ENCODE data around the gene ROR2.
"Not testable (repeated sequence)": the region's sequence is repeated elsewhere in the genome, so short reads cannot be mapped to it uniquely, and the experiment has no call there.

The ROR2 gene

DNA sequence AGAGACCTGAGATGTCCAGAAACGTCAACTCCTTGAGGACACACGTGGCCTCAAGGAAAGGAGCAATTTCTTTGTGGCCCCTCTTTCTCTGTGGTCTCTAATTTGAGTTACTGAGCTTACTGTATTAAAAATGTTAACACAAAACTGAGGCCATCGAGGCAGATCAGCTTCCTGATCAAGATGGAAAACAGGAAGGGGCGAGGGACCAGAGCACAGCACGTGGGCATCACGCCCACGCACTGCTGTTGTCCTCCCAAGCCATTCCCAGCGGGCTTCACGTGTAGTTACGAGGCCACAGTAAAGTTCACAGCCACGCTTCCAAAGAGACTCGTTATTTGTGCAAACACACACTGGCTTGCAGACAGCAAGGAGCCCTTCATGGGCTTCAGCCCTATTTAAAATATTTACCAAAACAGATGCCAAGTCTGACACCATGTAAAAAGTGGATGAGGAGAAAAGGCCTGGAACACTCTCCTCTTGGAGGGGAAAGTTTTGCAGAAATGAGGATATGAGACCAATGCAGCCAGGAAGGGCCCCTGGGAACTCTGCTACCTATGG is 149.5 kb downstream of the ROR2 start:
- no peak overlapping the region for H3K27ac Mint-ChIP-seq
- no peaks in the 10 kb centered on the region for H3K36me3 Mint-ChIP-seq (ENCODE audit: low read depth)
- no peak overlapping the region for H3K4me3 Mint-ChIP-seq
- H3K9me3 Mint-ChIP-seq = no peaks in the 10 kb centered on the region
- H3K4me1 Mint-ChIP-seq (ENCODE audit: low read depth) = peaks cover 17% of the 10 kb centered on the region
- peaks cover 5% of the 10 kb centered on the region for H3K27me3 Mint-ChIP-seq (ENCODE audit: low read depth)

DNA sequence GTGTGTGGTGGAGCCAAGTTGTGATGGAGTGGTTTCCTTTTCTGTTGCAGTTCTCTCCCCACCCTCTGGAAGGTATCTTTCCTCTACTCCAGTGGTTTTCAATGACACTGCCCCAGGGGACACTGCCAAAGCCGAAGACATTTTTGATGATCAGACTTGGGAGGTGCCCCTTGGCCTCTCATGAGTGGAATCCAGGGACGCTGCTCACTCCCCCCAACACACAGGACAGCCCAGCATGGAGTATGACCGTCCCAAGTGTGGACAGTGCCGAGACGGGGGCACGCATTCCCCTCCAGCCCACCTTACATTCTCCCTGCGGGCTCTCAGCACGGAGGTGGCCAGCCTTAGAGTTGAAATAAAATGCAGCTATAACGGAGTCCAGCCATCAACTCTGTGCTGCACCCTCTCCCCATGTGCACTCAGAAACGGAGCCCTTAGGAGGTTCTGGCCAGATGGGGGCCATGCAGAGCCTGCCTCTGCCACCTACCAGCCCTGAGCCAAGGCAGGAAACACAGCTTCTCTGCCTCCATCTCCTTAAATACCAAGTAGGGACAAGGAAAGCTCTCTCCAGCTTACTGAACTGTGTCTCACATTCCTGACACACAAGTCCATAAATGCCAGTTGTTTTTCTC is 150.8 kb downstream of the ROR2 start:
- Mint-ChIP-seq H3K27me3 (ENCODE audit: low read depth) (peaks cover 5% of the 10 kb centered on the region), H3K4me3 (peak overlapping the region; percentile 32), H3K36me3 (ENCODE audit: low read depth) (no peaks in the 10 kb centered on the region), H3K4me1 (ENCODE audit: low read depth) (peaks cover 17% of the 10 kb centered on the region), H3K9me3 (no peaks in the 10 kb centered on the region), H3K27ac (peak overlapping the region; percentile 84)

DNA sequence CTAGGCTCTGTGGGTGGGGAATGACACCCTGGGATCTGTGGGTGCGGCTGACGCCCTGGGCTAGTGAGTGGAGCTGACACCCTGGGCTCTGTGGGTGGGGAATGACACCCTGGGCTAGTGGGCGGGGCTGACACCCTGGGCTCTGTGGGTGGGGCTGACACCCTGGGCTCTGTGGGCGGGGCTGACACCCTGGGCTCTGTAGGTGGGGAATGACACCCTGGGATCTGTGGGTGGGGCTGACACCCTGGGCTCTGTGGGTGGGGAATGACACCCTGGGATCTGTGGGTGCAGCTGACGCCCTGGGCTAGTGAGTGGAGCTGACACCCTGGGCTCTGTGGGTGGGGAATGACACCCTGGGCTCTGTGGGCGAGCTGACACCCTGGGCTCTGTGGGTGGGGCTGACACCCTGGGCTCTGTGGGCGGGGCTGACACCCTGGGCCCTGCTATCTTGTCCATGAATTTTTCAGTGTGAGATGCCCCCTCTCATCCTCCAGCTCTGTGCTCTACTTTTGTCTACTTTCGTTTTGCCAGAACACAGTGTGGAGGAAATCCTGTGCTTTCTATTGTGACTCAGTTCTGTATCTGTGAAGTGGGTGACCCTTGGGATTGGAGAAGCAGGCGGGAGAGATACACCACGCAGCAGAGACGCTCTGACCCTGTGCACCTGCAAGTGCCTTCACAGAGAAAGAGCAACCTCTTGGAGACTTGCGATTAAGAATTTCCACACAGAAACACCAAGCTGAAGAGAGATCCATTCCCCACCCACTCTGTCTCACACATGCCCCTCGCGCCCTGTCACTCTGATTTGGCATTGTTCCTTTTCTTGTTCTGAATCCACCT is 151.5 kb downstream of the ROR2 start:
- not testable (repeated sequence) for H3K36me3 Mint-ChIP-seq (ENCODE audit: low read depth); H3K27me3 Mint-ChIP-seq (ENCODE audit: low read depth); H3K9me3 Mint-ChIP-seq
- Mint-ChIP-seq H3K27ac (peak overlapping the region; percentile 84), H3K4me1 (ENCODE audit: low read depth) (peaks cover 17% of the 10 kb centered on the region), H3K4me3 (peak overlapping the region; percentile 32)

DNA sequence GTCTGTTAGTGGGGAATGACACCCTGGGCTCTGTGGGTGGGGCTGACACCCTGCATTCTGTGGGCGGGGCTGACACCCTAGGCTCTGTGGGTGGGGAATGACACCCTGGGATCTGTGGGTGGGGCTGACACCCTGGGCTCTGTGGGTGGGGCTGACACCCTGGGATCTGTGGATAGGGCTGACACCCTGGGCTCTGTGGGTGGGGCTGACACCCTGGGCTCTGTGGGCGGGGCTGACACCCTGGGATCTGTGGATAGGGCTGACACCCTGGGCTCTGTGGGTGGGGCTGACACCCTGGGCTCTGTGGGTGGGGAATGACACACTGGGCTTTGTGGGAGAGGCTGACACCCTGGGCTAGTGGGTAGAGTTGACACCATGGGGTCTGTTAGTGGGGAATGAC is 152.5 kb downstream of the ROR2 start:
- not testable (repeated sequence) for H3K9me3 Mint-ChIP-seq; H3K4me3 Mint-ChIP-seq; H3K27ac Mint-ChIP-seq; H3K27me3 Mint-ChIP-seq (ENCODE audit: low read depth); H3K36me3 Mint-ChIP-seq (ENCODE audit: low read depth)
- H3K4me1 Mint-ChIP-seq (ENCODE audit: low read depth) = peaks cover 17% of the 10 kb centered on the region

DNA sequence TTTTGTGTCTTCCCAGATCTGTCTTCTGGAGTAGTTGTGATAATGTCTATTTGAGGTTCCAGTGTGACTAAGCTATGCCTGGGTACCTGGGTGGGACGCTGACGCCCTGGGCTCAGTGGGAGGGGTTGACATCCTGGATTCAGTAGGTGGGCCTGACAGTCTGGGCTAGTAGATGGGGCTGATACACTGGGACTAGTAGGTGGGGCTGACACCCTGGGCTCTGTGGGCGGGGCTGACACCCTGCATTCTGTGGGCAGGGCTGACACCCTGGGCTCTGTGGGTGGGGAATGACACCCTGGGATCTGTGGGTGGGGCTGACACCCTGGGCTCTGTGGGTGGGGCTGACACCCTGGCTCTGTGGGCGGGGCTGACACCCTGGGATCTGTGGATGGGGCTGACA is 153.5 kb downstream of the ROR2 start:
- H3K4me1 Mint-ChIP-seq (ENCODE audit: low read depth) = peaks cover 17% of the 10 kb centered on the region

DNA sequence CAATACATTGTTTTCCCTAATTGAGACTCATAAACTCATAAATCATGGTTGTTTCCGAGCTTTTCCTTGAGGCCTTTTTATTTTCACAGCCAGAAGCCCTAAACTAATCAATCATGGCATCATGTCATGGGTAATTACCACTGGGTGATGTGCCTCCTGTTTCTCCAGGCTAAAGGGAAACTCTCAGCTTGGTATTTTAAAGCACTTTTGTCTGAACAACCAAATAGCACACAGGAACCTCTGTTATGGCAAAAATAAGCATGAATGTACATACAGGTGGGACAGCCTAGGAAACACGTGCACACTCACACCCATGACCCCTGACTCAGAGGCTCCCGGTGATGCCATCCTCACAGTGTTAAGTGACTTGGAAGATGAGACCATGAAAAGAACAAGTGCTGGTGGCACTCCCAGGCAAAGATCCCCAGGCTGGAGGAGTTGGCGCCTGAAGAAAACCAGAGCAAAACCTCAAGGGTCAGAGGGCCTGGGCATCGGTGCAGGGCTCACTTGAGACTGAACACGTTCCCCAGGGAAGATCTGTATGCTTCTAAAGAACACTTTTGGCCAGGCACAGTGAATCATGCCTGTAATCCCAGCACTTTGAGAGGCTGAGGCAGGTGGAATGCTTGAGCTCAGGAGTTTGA is 154.3 kb downstream of the ROR2 start:
- Mint-ChIP-seq H3K27ac (peak overlapping the region; percentile 57), H3K36me3 (ENCODE audit: low read depth) (no peaks in the 10 kb centered on the region), H3K27me3 (ENCODE audit: low read depth) (peaks cover 12% of the 10 kb centered on the region), H3K4me3 (no peak overlapping the region), H3K9me3 (no peaks in the 10 kb centered on the region), H3K4me1 (ENCODE audit: low read depth) (peaks cover 17% of the 10 kb centered on the region)

More for the DNA sequence above, 153.5 kb downstream of the ROR2 start:
- H3K27ac Mint-ChIP-seq = peak overlapping the region; percentile 71
- not testable (repeated sequence) for H3K9me3 Mint-ChIP-seq; H3K36me3 Mint-ChIP-seq (ENCODE audit: low read depth); H3K4me3 Mint-ChIP-seq
- peaks cover 12% of the 10 kb centered on the region for H3K27me3 Mint-ChIP-seq (ENCODE audit: low read depth)

DNA sequence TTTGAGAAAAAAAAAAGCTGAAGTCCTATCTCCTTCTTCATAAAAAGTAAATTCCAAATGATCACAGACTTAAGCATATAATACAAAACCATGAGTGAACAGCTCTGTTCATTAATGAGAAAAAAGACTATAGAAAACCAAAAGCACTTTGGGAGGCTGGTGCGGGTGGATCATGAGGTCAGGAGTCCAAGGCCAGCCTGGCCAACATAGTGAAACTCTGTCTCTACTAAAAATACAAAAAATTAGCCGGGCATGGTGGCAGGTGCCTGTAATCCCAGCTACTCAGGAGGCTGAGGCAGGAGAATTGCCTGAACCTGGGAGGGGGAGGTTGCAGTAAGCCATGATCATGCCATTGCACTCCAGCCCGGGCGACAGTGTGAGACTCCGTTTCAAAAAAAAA is 156.7 kb downstream of the ROR2 start:
- H3K4me3 Mint-ChIP-seq; H3K36me3 Mint-ChIP-seq (ENCODE audit: low read depth); H3K27ac Mint-ChIP-seq; H3K9me3 Mint-ChIP-seq; H3K4me1 Mint-ChIP-seq (ENCODE audit: low read depth): not testable (repeated sequence)
- peaks cover 12% of the 10 kb centered on the region for H3K27me3 Mint-ChIP-seq (ENCODE audit: low read depth)

DNA sequence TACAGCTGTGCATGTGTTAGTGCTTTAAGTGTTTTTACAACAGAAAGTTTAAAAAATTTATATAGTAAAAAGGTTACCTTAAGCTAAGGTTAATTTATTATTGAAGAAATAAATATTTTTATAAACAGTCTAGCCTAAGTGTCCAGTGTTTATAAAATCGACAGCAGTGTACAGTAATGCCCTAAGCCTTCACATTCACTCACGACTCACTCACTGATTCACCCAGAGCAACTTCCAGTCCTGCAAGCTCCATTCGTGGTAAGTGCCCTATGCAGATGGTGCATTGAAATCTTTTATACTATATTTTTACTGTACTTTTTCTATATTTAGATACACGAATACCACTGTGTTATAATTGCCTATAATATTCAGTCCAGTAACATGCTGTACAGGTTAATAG is 159.1 kb downstream of the ROR2 start:
- peaks cover 3% of the 10 kb centered on the region for H3K9me3 Mint-ChIP-seq
- no peak overlapping the region for H3K27ac Mint-ChIP-seq
- no peaks in the 10 kb centered on the region for H3K4me1 Mint-ChIP-seq (ENCODE audit: low read depth)
- no peak overlapping the region for H3K4me3 Mint-ChIP-seq
- H3K27me3 Mint-ChIP-seq (ENCODE audit: low read depth) = peaks cover 19% of the 10 kb centered on the region
- H3K36me3 Mint-ChIP-seq (ENCODE audit: low read depth) = no peaks in the 10 kb centered on the region

DNA sequence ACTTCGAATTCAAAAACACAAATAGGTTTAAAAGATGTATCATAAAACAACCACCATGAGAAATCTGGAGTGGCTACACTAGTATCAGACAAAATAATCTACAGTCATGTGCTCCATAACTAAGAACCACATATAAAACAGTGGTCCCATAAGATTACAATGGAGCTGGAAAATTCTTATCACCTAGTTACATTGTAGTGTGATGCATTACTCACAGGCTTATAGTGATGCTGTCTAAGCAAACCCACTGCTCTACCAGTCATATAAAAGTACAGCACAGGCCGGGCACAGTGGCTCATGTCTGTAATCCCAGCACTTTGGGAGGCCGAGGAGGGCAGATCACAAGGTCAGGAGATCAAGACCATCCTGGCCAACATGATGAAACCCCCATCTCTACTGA is 160.1 kb downstream of the ROR2 start:
- H3K27me3 Mint-ChIP-seq (ENCODE audit: low read depth) = peaks cover 19% of the 10 kb centered on the region
- no peaks in the 10 kb centered on the region for H3K36me3 Mint-ChIP-seq (ENCODE audit: low read depth)
- peaks cover 3% of the 10 kb centered on the region for H3K9me3 Mint-ChIP-seq
- H3K4me3 Mint-ChIP-seq = no peak overlapping the region
- H3K4me1 Mint-ChIP-seq (ENCODE audit: low read depth) = peaks cover 3% of the 10 kb centered on the region
- no peak overlapping the region for H3K27ac Mint-ChIP-seq

DNA sequence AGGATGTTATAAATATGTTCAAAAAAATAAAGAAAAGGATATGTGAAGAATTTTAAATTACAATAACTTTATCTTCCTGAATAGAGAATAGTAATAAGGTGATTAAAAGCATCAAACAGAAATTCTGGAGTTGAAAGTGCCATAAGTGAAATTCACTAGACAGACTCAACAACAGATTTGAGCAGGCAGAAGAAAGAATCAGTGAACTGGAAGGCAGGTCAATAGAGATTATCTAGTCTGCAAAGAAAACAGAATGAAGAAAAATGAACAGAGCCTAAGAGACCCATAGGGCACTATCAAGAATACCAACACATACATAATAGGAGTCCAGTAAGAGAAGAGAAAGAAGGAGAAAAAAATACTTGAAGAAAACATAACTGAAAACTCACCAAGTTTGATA is 162.1 kb downstream of the ROR2 start:
- Mint-ChIP-seq H3K4me1 (ENCODE audit: low read depth) (peaks cover 17% of the 10 kb centered on the region), H3K36me3 (ENCODE audit: low read depth) (no peaks in the 10 kb centered on the region), H3K4me3 (no peak overlapping the region), H3K27me3 (ENCODE audit: low read depth) (peaks cover 17% of the 10 kb centered on the region), H3K9me3 (peaks cover 3% of the 10 kb centered on the region), H3K27ac (no peak overlapping the region)

DNA sequence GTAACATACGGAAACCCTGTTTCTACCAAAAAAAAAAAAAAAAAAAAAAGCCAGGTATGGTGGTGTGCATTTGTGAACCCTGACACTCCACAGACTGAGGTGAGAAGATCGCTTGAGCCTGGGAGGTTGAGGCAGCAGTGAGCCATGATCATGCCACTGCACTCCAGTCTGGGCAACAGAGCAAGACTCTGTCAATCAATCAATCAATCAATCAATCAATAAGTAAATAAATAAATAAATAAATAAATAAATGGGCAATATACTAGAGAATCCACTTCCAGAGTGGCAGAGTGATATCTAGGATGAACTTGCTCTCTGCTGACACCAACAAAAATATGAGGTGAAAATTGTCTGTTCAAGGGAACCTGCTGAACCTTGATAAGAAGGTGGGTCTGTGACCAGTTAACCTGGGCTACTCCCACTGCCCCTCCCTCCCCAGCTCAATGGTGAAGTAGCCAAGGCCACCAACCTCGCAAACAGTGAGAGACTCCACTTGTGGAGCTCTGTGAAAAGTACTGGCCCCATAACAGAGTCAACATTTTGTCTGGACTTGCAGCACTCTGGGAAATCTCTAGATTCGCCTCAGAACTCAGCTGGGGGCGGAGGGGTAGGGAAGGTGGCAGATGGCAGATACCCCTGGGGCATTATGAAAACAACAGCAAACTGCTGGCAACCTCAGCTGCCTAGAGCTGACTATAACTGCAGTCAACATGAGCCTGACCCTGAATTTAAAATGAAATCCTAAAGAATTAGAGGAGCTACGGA is 163.7 kb downstream of the ROR2 start:
- peaks cover 21% of the 10 kb centered on the region for H3K4me1 Mint-ChIP-seq (ENCODE audit: low read depth)
- peaks cover 13% of the 10 kb centered on the region for H3K27me3 Mint-ChIP-seq (ENCODE audit: low read depth)
- no peaks in the 10 kb centered on the region for H3K36me3 Mint-ChIP-seq (ENCODE audit: low read depth)
- peaks cover 3% of the 10 kb centered on the region for H3K9me3 Mint-ChIP-seq
- no peak overlapping the region for H3K4me3 Mint-ChIP-seq
- H3K27ac Mint-ChIP-seq = no peak overlapping the region

DNA sequence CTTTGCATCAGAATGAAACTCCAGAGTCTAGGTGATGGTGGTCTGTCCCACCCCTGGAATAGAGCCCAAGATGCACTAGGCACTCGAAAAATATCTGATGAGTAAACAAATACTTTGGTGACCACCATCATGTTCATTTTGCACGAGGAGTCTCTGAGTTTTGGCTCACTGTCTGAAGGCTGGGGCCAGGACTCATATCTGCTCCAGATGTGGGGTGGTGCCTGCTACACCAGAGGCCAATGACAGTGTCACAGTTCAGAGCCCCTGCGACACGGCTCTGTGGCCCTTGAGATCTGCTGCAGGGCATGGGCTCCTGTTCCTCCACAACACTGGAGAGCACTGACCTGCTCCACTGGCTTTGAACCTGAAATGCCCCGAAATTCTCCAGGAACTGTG is 164.6 kb downstream of the ROR2 start:
- peaks cover 16% of the 10 kb centered on the region for H3K27me3 Mint-ChIP-seq (ENCODE audit: low read depth)
- H3K4me3 Mint-ChIP-seq = no peak overlapping the region
- H3K27ac Mint-ChIP-seq = no peak overlapping the region
- peaks cover 21% of the 10 kb centered on the region for H3K4me1 Mint-ChIP-seq (ENCODE audit: low read depth)
- peaks cover 3% of the 10 kb centered on the region for H3K9me3 Mint-ChIP-seq
- H3K36me3 Mint-ChIP-seq (ENCODE audit: low read depth) = no peaks in the 10 kb centered on the region

DNA sequence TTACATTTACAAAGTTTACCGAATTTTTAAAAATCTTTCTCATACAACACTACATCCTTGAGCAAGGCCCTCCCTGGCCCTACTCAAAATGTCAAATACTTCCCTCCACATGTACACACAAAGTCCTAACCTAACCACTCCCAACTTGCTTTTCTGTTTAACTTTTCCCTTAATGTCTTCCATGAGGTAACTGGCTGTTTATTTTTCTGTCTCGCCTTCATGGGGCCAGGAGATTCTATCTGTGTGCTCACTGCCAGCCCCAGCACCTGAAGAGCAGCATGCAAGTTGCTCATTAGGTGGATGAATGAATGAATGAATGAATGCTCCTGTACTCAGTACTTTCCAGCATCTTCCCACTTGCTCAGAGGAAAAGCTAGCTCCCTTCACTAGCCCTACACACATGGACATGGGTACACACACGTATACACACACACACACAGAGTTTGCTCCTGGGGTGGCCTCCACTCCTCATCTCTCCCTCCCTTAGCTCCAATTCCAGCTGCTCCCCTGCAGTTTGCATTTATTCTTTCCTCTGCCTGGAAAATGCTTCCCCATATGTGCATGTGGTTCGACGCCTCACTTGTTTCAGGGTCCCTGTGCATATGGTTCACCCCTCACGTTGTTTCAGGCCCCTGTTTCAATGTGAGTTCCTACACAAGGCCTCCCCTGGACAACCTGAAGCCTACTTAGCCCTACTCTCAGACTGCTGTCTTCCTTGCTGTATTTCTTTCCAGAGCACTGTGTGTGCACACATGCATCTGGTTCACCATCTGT is 165.2 kb downstream of the ROR2 start:
- Mint-ChIP-seq H3K36me3 (ENCODE audit: low read depth) (no peaks in the 10 kb centered on the region), H3K4me3 (no peak overlapping the region), H3K27me3 (ENCODE audit: low read depth) (peaks cover 16% of the 10 kb centered on the region), H3K27ac (no peak overlapping the region), H3K9me3 (peaks cover 3% of the 10 kb centered on the region), H3K4me1 (ENCODE audit: low read depth) (peaks cover 21% of the 10 kb centered on the region)
